H1 (cell line): ENCODE data around the gene CMIP. TPM values are rescaled to one million over a fixed set of nuclear protein-coding genes. Genes with fewer than 3 reads are reported as not detected.

ENCODE experiments used
- microRNA-seq, 2 experiments: library from miRNA; unstranded; fragments of <30 nt; microRNA quantifications; one replicate each; pipeline versions ENCODE4 to v1.2.0, GENCODE V29; 2016 to 2020; ENCODE audit warnings: borderline microRNAs expressed in 2 of 2, borderline number of aligned reads in 2 of 2, borderline replicate concordance in 1 of 2
- polyA plus RNA-seq, 7 experiments: library from polyadenylated mRNA; depleted of rRNA in 3 of 7; stranded (reverse) in 5 of 7; unstranded in 2 of 7; fragments of >200 nt in 5 of 7; fragments of 200-250 nt in 2 of 7; gene quantifications; 1 replicate in 5 of 7; 2 replicates in 1 of 7; 4 replicates in 1 of 7; pipeline versions ENCODE4 v1.2.1 to v1.2.3, GENCODE V29; 2011 to 2013; ENCODE audit warnings: missing spikeins in 2 of 7, mixed read lengths in 2 of 7
- small RNA-seq: library from polyadenylated mRNA; stranded (forward); fragments of <200 nt; extraction: miRNeasy Mini kit (QIAGEN cat#:217004); gene quantifications from one replicate; pipeline ENCODE3, GENCODE V24; 2013; ENCODE audit not compliant: insufficient read depth
- total RNA-seq: library from RNA; stranded (reverse); fragmentation: NEBNext Ultra II Directional; extraction: Animal tissue kit (Norgen Biotek cat#: 25700); gene quantifications from 2 replicates; pipeline ENCODE4 v1.2.1, GENCODE V29; 2021

CMIP gene
- total and polyA plus RNA-seq, 2 of the 8 experiments (the other 6 are each of a cell fraction or from before 2014, with no cell fraction given): 7.9 to 53.2 TPM

Small RNA genes within 50 kb of the gene (microRNA-seq; reads per million reads assigned to microRNA genes)
- 0 reads per million in 2 experiments for gene MIR6504
- 2.1 to 2.8 reads per million in 2 experiments for gene MIR7854

Small RNA genes within 50 kb of the gene (small RNA-seq; reads per million reads assigned to genes)
- gene MIR6504 (not detected), gene MIR7854 (5.3 reads per million, percentile 64 among the genes with 10 or more reads in this experiment)

Other genes starting within 250 kb of the CMIP start
- 0.23 TPM in 1 of 2 replicates, not detected in the other for gene BCO1, start 206.1 kb upstream of the CMIP start, total RNA-seq
- gene BCO1, start 206.1 kb upstream of the CMIP start, polyA plus RNA-seq (2011; rRNA removed): 0.21 and 0.28 TPM in 2 replicates
- gene GAN, start 129.8 kb upstream of the CMIP start, total RNA-seq: 23.9 and 25.6 TPM in 2 replicates
- gene GAN, start 129.8 kb upstream of the CMIP start, polyA plus RNA-seq (2011; rRNA removed): 3.3 and 4.5 TPM in 2 replicates